Liver (tissue), 9 donors: ENCODE data around the gene RPLP2. TPM values are rescaled to one million over a fixed set of nuclear protein-coding genes. Genes with fewer than 3 reads are reported as not detected.

Source experiments
- DNase-seq: peaks from one replicate; pipeline ENCODE4 v3.0.0-alpha.2; 2017; ENCODE audit warnings: low spot score
- H3K27ac ChIP-seq, 2 donors: one replicate each; pipeline ENCODE4 v1.7.0; 2013; ENCODE audit warnings: inconsistent platforms in 2 of 2, low read length in 2 of 2, control low read depth in 1 of 2, low read depth in 1 of 2, mild to moderate bottlenecking in 1 of 2
- H3K27me3 ChIP-seq, 4 donors: one replicate each; pipeline versions ENCODE4 v1.6.1 to v1.7.0; 2013; ENCODE audit warnings: low read length in 3 of 4, inconsistent platforms in 1 of 4, mild to moderate bottlenecking in 1 of 4, moderate library complexity in 1 of 4; ENCODE audit not compliant: control insufficient read depth in 4 of 4, insufficient read depth in 4 of 4
- H3K36me3 ChIP-seq, 4 donors: one replicate each; pipeline versions ENCODE4 v1.6.1 to v1.7.0; 2013; ENCODE audit warnings: low read length in 3 of 4, mild to moderate bottlenecking in 3 of 4, low read depth in 1 of 4, moderate library complexity in 1 of 4; ENCODE audit not compliant: control insufficient read depth in 4 of 4, insufficient read depth in 3 of 4
- H3K4me1 ChIP-seq, 4 donors: one replicate each; pipeline versions ENCODE4 v1.6.1 to v1.7.0; 2013; ENCODE audit warnings: low read length in 3 of 4, mild to moderate bottlenecking in 3 of 4, moderate library complexity in 1 of 4; ENCODE audit not compliant: control insufficient read depth in 4 of 4, insufficient read depth in 4 of 4
- H3K4me3 ChIP-seq, 3 donors: one replicate each; pipeline versions ENCODE4 v1.6.1 to v1.7.0; 2013; ENCODE audit warnings: low read length in 3 of 3, control low read depth in 1 of 3, low read depth in 1 of 3, mild to moderate bottlenecking in 1 of 3
- H3K9ac ChIP-seq, 2 donors: one replicate each; pipeline ENCODE4 v1.7.0; 2013; ENCODE audit warnings: low read length in 2 of 2, mild to moderate bottlenecking in 2 of 2, moderate library complexity in 2 of 2, control low read depth in 1 of 2, low read depth in 1 of 2
- H3K9me3 ChIP-seq, 4 donors: one replicate each; pipeline versions ENCODE4 v1.6.1 to v1.7.0; 2013; ENCODE audit warnings: low read length in 3 of 4; ENCODE audit not compliant: control insufficient read depth in 4 of 4
- EGR1 ChIP-seq, 2 donors: IDR thresholded peaks; 2 replicates each; pipeline ENCODE4 v1.6.1; 2016 to 2018; ENCODE audit warnings: antibody characterized with exemption in 2 of 2, low read depth in 2 of 2
- FOXA1 ChIP-seq: IDR thresholded peaks from 2 replicates; pipeline ENCODE4 v1.6.1; 2016; ENCODE audit warnings: antibody characterized with exemption
- FOXA2 ChIP-seq: IDR thresholded peaks from 2 replicates; pipeline ENCODE4 v1.6.1; 2016; ENCODE audit warnings: antibody characterized with exemption
- GABPA ChIP-seq, 2 donors: IDR thresholded peaks in 1 of 2; conservative IDR thresholded peaks in 1 of 2; 2 replicates each; pipeline ENCODE4 v1.6.1; 2016; ENCODE audit warnings: antibody characterized with exemption in 2 of 2, mild to moderate bottlenecking in 1 of 2, moderate library complexity in 1 of 2
- HNF4A ChIP-seq, 2 donors: conservative IDR thresholded peaks; 2 replicates each; pipeline ENCODE4 v1.6.1; 2016; ENCODE audit warnings: antibody characterized with exemption in 2 of 2, mild to moderate bottlenecking in 2 of 2
- HNF4G ChIP-seq: IDR thresholded peaks from 2 replicates; pipeline ENCODE4 v1.6.1; 2016; ENCODE audit warnings: antibody characterized with exemption
- JUND ChIP-seq, 2 donors: IDR thresholded peaks; 2 replicates each; pipeline ENCODE4 v1.6.1; 2016; ENCODE audit warnings: antibody characterized with exemption in 2 of 2
- NR2F2 ChIP-seq: IDR thresholded peaks from 2 replicates; pipeline ENCODE4 v1.6.1; 2016; ENCODE audit warnings: antibody characterized with exemption
- RAD21 ChIP-seq, 2 donors: IDR thresholded peaks; 2 replicates each; pipeline ENCODE4 v1.6.1; 2016; ENCODE audit warnings: antibody characterized with exemption in 2 of 2, mild to moderate bottlenecking in 2 of 2
- RXRA ChIP-seq, 2 donors: IDR thresholded peaks; 2 replicates each; pipeline ENCODE4 v1.6.1; 2017 to 2018; ENCODE audit warnings: antibody characterized with exemption in 2 of 2, mild to moderate bottlenecking in 1 of 2
- SP1 ChIP-seq: IDR thresholded peaks from 2 replicates; pipeline ENCODE4 v1.6.1; 2018; ENCODE audit warnings: antibody characterized with exemption, mild to moderate bottlenecking
- TAF1 ChIP-seq: conservative IDR thresholded peaks from 2 replicates; pipeline ENCODE4 v1.6.1; 2016; ENCODE audit warnings: antibody characterized with exemption, mild to moderate bottlenecking
- YY1 ChIP-seq: IDR thresholded peaks from 2 replicates; pipeline ENCODE4 v1.6.1; 2016; ENCODE audit warnings: antibody characterized with exemption, mild to moderate bottlenecking
- WGBS: extraction: QIAGEN DNeasy Blood & Tissue Kit; methylation state at CpG from one replicate; pipeline ENCODE4 v1.1.7; 2013; 5-methylcytosine and 5-hydroxymethylcytosine counted together
- polyA plus RNA-seq, 2 donors: library from polyadenylated mRNA; stranded (reverse) in 1 of 2; unstranded in 1 of 2; fragments of 200-250 nt in 1 of 2; fragments of >200 nt in 1 of 2; fragmentation: Nextera tagmentation in 1 of 2; extraction: Ambion mirVana in 1 of 2; gene quantifications; one replicate each; pipeline versions ENCODE4 v1.2.1 to v1.2.3, GENCODE V29; 2013 to 2015
- total RNA-seq, 2 donors: library from RNA; depleted of rRNA; stranded (reverse); fragments of >200 nt; gene quantifications; one replicate each; pipeline ENCODE4 v1.2.3, GENCODE V29; 2014
- TF ChIP-seq, protein P1 (sequence below): IDR thresholded peaks from 2 replicates; pipeline ENCODE4 v1.6.1; 2016; ENCODE audit warnings: antibody characterized with exemption, mild to moderate bottlenecking
- TF ChIP-seq, protein P2 (sequence below): fragments of 150-350 bp; IDR thresholded peaks from 2 replicates; pipeline ENCODE4 v1.5.1; 2017; ENCODE audit warnings: improper control_type of control experiment, low read depth, low read length; ENCODE audit not compliant: missing input control
- TF ChIP-seq, protein P3 (sequence below): IDR thresholded peaks from 2 replicates; pipeline ENCODE4 v1.6.1; 2016; ENCODE audit warnings: antibody characterized with exemption
- TF ChIP-seq, protein P4 (sequence below): IDR thresholded peaks from 2 replicates; pipeline ENCODE4 v1.6.1; 2016; ENCODE audit warnings: antibody characterized with exemption
- TF ChIP-seq, protein P5 (sequence below): IDR thresholded peaks from 2 replicates; pipeline ENCODE4 v1.6.1; 2016; ENCODE audit warnings: antibody characterized with exemption
- donor health status: healthy.
- donor health status: healthy.
- donor health status: healthy.
- donor health status: healthy.
- donor health status: healthy.

Gene RPLP2
- total and polyA plus RNA-seq, 4 donors = 59.8 to 476 (median 285) TPM

DNA sequence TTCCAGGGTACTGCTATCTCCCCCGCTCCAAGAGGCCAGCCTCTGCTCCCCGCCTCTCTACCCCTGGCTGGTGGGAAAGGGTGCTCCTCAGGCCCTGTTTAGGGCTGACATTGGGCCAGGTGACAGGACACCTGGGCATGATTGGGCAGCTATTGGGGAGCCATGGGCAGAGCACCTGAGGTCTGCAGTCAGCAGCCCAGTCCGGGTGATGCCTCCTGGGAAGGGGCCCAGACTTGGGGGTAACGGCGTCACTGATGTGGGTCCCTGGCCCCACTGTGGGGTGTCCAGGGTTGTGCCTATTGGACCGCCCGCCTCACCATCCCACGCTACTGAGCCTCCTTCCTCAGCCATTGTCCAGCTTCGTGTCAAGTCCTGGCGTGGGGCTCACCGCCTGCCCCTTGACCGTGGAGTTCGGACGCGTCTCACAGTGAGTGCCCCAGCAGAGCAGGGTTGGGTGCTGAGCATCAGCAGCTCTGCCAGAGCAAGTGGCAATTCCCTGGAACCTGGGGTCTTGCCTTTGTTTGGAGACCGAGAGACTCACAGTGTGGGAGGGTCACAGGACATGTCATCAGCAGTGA lies 29.7 kb upstream of the RPLP2 start:
- peaks cover 13 to 37% (median 21%) of the 10 kb centered on the region in 4 donors for H3K4me1 ChIP-seq
- DNase-seq = no peak
- H3K9ac ChIP-seq = no peak overlapping the region
- no peak for TF ChIP-seq HNF4A (conservative IDR thresholded peaks at IDR 0.05)
- TF ChIP-seq EGR1 (IDR thresholded peaks at IDR 0.05; ENCODE audit: low read depth in 2 of 2) = no peak
- no peak for TF ChIP-seq HNF4G
- H3K36me3 ChIP-seq = peaks cover 0 to 6% (median 0%) of the 10 kb centered on the region in 4 donors
- 97% methylated on average over 16 of the region's 16 CpGs for WGBS
- H3K9me3 ChIP-seq = no peaks in the 10 kb centered on the region
- H3K27me3 ChIP-seq = no peaks in the 10 kb centered on the region
- H3K4me3 ChIP-seq = no peak overlapping the region
- no peak overlapping the region for H3K27ac ChIP-seq

DNA sequence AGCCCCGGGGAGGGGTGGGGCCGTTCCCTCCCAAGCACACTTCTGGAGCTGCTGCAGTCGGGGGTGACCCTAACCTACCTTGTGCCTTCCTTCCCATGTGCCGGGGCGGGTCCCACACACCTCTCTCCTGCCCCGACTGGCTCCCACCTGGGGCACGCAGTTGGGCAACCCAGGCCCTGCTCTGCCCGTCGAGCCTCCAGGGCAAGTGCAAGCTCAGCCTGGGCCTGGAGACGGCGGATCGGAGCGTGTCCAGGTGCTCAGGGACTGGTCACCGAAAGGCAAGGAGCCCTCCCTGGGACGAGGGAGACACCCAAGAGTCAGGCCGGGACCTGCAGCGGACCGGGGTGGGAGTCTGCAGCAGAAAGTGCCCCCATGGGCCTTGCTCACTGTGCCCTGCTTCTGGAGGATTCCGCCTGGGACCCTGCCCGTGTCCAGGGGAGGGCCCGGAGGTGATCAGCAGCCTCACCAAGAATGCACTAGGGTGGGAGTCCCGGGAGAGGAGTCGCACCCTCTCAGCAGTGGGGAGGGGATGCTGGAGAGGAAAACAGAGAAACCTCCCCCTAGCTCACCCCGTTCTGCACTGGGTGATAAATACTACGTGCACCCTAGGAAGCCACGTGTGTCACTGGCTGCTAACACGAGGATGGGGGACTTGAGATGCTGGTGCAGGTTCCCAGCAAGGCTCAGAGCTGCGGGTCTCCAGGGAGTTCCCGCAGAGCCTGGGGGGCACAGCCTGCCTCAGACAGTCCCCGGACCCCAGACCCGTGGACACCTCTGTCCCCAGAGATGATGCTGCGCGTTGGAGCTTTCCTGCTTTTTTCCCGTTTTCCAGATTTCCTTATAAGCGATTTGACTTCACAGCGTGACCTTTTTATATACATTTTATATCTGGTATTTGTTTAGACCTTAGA lies 27.2 kb upstream of the RPLP2 start:
- peaks cover 7 to 21% (median 13%) of the 10 kb centered on the region in 4 donors for H3K4me1 ChIP-seq
- no peak overlapping the region for H3K4me3 ChIP-seq
- peaks cover 0 to 6% (median 2%) of the 10 kb centered on the region in 4 donors for H3K36me3 ChIP-seq
- no peak for TF ChIP-seq HNF4G
- TF ChIP-seq, protein P1, sequence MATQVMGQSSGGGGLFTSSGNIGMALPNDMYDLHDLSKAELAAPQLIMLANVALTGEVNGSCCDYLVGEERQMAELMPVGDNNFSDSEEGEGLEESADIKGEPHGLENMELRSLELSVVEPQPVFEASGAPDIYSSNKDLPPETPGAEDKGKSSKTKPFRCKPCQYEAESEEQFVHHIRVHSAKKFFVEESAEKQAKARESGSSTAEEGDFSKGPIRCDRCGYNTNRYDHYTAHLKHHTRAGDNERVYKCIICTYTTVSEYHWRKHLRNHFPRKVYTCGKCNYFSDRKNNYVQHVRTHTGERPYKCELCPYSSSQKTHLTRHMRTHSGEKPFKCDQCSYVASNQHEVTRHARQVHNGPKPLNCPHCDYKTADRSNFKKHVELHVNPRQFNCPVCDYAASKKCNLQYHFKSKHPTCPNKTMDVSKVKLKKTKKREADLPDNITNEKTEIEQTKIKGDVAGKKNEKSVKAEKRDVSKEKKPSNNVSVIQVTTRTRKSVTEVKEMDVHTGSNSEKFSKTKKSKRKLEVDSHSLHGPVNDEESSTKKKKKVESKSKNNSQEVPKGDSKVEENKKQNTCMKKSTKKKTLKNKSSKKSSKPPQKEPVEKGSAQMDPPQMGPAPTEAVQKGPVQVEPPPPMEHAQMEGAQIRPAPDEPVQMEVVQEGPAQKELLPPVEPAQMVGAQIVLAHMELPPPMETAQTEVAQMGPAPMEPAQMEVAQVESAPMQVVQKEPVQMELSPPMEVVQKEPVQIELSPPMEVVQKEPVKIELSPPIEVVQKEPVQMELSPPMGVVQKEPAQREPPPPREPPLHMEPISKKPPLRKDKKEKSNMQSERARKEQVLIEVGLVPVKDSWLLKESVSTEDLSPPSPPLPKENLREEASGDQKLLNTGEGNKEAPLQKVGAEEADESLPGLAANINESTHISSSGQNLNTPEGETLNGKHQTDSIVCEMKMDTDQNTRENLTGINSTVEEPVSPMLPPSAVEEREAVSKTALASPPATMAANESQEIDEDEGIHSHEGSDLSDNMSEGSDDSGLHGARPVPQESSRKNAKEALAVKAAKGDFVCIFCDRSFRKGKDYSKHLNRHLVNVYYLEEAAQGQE = no peak
- no peak for TF ChIP-seq TAF1
- TF ChIP-seq FOXA2 = no peak
- TF ChIP-seq NR2F2 = no peak
- no peak for TF ChIP-seq HNF4A (conservative IDR thresholded peaks at IDR 0.05)
- TF ChIP-seq SP1 = no peak
- no peak for TF ChIP-seq FOXA1
- TF ChIP-seq, protein P2, sequence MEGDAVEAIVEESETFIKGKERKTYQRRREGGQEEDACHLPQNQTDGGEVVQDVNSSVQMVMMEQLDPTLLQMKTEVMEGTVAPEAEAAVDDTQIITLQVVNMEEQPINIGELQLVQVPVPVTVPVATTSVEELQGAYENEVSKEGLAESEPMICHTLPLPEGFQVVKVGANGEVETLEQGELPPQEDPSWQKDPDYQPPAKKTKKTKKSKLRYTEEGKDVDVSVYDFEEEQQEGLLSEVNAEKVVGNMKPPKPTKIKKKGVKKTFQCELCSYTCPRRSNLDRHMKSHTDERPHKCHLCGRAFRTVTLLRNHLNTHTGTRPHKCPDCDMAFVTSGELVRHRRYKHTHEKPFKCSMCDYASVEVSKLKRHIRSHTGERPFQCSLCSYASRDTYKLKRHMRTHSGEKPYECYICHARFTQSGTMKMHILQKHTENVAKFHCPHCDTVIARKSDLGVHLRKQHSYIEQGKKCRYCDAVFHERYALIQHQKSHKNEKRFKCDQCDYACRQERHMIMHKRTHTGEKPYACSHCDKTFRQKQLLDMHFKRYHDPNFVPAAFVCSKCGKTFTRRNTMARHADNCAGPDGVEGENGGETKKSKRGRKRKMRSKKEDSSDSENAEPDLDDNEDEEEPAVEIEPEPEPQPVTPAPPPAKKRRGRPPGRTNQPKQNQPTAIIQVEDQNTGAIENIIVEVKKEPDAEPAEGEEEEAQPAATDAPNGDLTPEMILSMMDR = no peak
- TF ChIP-seq YY1 = no peak
- TF ChIP-seq GABPA (IDR thresholded peaks at IDR 0.05 in 1 of 2, conservative IDR thresholded peaks at IDR 0.05 in 1 of 2) = no peak
- TF ChIP-seq, protein P3, sequence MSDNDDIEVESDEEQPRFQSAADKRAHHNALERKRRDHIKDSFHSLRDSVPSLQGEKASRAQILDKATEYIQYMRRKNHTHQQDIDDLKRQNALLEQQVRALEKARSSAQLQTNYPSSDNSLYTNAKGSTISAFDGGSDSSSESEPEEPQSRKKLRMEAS = no peak
- no peak for TF ChIP-seq JUND (IDR thresholded peaks at IDR 0.05)
- no peak for TF ChIP-seq RXRA (IDR thresholded peaks at IDR 0.05)
- TF ChIP-seq, protein P4, sequence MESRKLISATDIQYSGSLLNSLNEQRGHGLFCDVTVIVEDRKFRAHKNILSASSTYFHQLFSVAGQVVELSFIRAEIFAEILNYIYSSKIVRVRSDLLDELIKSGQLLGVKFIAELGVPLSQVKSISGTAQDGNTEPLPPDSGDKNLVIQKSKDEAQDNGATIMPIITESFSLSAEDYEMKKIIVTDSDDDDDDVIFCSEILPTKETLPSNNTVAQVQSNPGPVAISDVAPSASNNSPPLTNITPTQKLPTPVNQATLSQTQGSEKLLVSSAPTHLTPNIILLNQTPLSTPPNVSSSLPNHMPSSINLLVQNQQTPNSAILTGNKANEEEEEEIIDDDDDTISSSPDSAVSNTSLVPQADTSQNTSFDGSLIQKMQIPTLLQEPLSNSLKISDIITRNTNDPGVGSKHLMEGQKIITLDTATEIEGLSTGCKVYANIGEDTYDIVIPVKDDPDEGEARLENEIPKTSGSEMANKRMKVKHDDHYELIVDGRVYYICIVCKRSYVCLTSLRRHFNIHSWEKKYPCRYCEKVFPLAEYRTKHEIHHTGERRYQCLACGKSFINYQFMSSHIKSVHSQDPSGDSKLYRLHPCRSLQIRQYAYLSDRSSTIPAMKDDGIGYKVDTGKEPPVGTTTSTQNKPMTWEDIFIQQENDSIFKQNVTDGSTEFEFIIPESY = no peak
- TF ChIP-seq, protein P5, sequence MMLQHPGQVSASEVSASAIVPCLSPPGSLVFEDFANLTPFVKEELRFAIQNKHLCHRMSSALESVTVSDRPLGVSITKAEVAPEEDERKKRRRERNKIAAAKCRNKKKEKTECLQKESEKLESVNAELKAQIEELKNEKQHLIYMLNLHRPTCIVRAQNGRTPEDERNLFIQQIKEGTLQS = no peak
- TF ChIP-seq EGR1 (IDR thresholded peaks at IDR 0.05; ENCODE audit: low read depth in 2 of 2) = no peak
- no peak for TF ChIP-seq RAD21 (IDR thresholded peaks at IDR 0.05)
- H3K9ac ChIP-seq = no peak overlapping the region
- H3K9me3 ChIP-seq = no peaks in the 10 kb centered on the region
- DNase-seq = no peak
- H3K27ac ChIP-seq = no peak overlapping the region
- no peaks in the 10 kb centered on the region for H3K27me3 ChIP-seq
- 77% methylated on average over 36 of the region's 36 CpGs for WGBS
